Activated naive CD4-positive, alpha-beta T cell treated with anti-CD3 and anti-CD28 coated beads for 36 hours (primary cell): Measurements from ENCODE around the gene RBM23. TPM values are rescaled to one million over a fixed set of nuclear protein-coding genes. Genes with fewer than 3 reads are reported as not detected.
A peak's percentile ranks its signal among the peaks of the same experiment; 100 is the strongest.
"Not testable (repeated sequence)": the region's sequence is repeated elsewhere in the genome, so short reads cannot be mapped to it uniquely, and the experiment has no call there.

Source experiments
- CTCF ChIA-PET: fragments of 350-600 bp; sonication (Branson Sonifier 250); formaldehyde crosslinking; loops from one replicate; lab custom pipeline; 2021; ENCODE audit warnings: antibody characterized with exemption; lab: Charles Lee
- DNase-seq: peaks from one replicate; pipeline ENCODE4 v3.0.0-alpha.2; 2020
- H3K27ac Mint-ChIP-seq: one replicate; pipeline ENCODE4 v1.8.0; 2021; ENCODE audit warnings: mild to moderate bottlenecking, mixed read lengths
- H3K27me3 Mint-ChIP-seq: one replicate; pipeline ENCODE4 v1.8.0; 2021; ENCODE audit warnings: low read depth, mixed read lengths
- H3K36me3 Mint-ChIP-seq: one replicate; pipeline ENCODE4 v1.8.0; 2021; ENCODE audit warnings: low read depth, mixed read lengths
- H3K4me1 Mint-ChIP-seq: one replicate; pipeline ENCODE4 v1.8.0; 2021; ENCODE audit warnings: low read depth, mixed read lengths
- H3K4me3 Mint-ChIP-seq: one replicate; pipeline ENCODE4 v1.8.0; 2021; ENCODE audit warnings: mild to moderate bottlenecking, moderate library complexity, mixed read lengths
- H3K9me3 Mint-ChIP-seq: one replicate; pipeline ENCODE4 v1.8.0; 2021; ENCODE audit warnings: mixed read lengths
- intact Hi-C: fragments of 100-400 bp; cut with micrococcal nuclease; formaldehyde crosslinking; loops from one replicate; pipeline ENCODE4 v1.15.1; 2023
- total RNA-seq, 2 experiments: library from RNA; stranded (reverse); gene quantifications; one replicate each; pipeline ENCODE4 v1.2.3, GENCODE V29; 2021

Gene RBM23
- total RNA-seq, 2 experiments from 2014 or later = 53.5 to 61.2 TPM

- H3K4me3 Mint-ChIP-seq = peak overlapping the region; percentile 91
- peak; percentile 87 for DNase-seq
- H3K27ac Mint-ChIP-seq = peak overlapping the region; percentile 100
- intact Hi-C loops = loop anchor here (1.0 to 5.0 kb wide), 4 partner anchors 28 to 1605 kb away; partner anchors contain the start of genes HNRNPC and PPP1R3E
- H3K9me3 Mint-ChIP-seq = no peaks in the 10 kb centered on the region
- H3K36me3 Mint-ChIP-seq = peaks cover 29% of the 10 kb centered on the region
- peaks cover 29% of the 10 kb centered on the region for H3K4me1 Mint-ChIP-seq
- no peaks in the 10 kb centered on the region for H3K27me3 Mint-ChIP-seq
- CTCF ChIA-PET = interaction anchor here (0.6 to 5.6 kb wide), 28 partner anchors 9 to 301 kb away, joined by 3 to 125 read pairs (median 4); partner anchors contain the start of genes AJUBA, RBM23 and REM2
These were observed 46.7 kb downstream of the RBM23 start for GRCh38 chr14:22872033-22872832.

DNA sequence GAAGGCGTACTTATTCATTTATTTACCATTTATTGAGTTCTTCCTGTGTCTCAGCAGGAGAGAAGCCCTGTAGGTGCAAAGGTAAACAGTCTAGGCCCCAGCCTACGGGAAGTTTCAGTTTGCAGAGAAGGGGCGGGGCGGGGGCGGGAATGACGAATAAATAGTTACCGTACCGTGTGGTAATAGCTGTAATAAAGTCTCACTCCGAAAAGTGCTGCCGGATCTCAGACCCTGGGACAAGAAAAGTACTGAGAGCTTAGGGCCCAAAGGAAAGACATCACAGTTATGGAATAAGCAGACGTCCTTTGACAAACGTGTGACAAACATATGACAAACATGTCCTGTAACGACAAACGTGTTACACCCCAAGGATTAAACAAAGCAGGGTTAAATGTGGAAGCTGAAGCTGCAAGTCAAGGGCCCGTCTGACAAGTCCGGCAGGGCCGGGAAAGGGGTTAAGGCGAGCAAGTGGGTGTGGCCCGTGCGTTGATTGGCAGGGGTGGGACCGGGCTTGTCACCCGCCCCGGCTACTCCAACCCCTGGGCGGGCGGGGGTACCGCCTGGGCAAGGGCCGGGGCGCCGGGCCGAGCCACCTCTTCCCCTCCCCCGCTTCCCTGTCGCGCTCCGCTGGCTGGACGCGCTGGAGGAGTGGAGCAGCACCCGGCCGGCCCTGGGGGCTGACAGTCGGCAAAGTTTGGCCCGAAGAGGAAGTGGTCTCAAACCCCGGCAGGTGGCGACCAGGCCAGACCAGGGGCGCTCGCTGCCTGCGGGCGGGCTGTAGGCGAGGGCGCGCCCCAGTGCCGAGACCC, 47.5 kb downstream of the RBM23 start, which contains the start of gene LRP10:
Gene LRP10, plus strand, starts transcription at position 517 of the 809 bp plus-strand sequence. CDS start 564 bp downstream, outside the sequence.
- DNase-seq = peak; percentile 92
- peak within 1 kb of the TSS; percentile 100 for H3K27ac Mint-ChIP-seq
- peaks cover 29% of the 10 kb centered on the region for H3K36me3 Mint-ChIP-seq
- H3K9me3 Mint-ChIP-seq = no peaks in the 10 kb centered on the region
- peaks cover 29% of the 10 kb centered on the region for H3K4me1 Mint-ChIP-seq
- peak within 1 kb of the TSS; percentile 91 for H3K4me3 Mint-ChIP-seq
- no peaks in the 10 kb centered on the region for H3K27me3 Mint-ChIP-seq
- CTCF ChIA-PET = interaction anchor here (0.6 to 5.6 kb wide), 25 partner anchors 8 to 1018 kb away, joined by 3 to 125 read pairs (median 5); partner anchors contain the start of genes AJUBA, PRMT5, RBM23 and REM2
- intact Hi-C loops = loop anchor here (1.0 to 5.0 kb wide), 16 partner anchors 13 to 1604 kb away; partner anchors contain the start of genes DAD1, HAUS4, HNRNPC and MRPL52

GRCh38 chr14:22870811-22871223, 48.1 kb downstream of the RBM23 start:
- H3K27me3 Mint-ChIP-seq = no peaks in the 10 kb centered on the region
- no peak for DNase-seq
- H3K9me3 Mint-ChIP-seq = no peaks in the 10 kb centered on the region
- CTCF ChIA-PET = interaction anchor here (0.6 to 5.6 kb wide), 15 partner anchors 8 to 1017 kb away, joined by 3 to 125 read pairs (median 4); partner anchors contain the start of genes PRMT5 and REM2
- intact Hi-C loops = loop anchor here (1.0 to 5.0 kb wide), 14 partner anchors 13 to 1604 kb away; partner anchors contain the start of genes DAD1, HAUS4, HNRNPC and MRPL52
- peak overlapping the region; percentile 91 for H3K4me3 Mint-ChIP-seq
- peak overlapping the region; percentile 100 for H3K27ac Mint-ChIP-seq
- peaks cover 23% of the 10 kb centered on the region for H3K36me3 Mint-ChIP-seq
- peaks cover 29% of the 10 kb centered on the region for H3K4me1 Mint-ChIP-seq

GRCh38 chr14:22866874-22867273, 52.1 kb downstream of the RBM23 start:
- H3K9me3 Mint-ChIP-seq = no peaks in the 10 kb centered on the region
- H3K27me3 Mint-ChIP-seq = no peaks in the 10 kb centered on the region
- intact Hi-C loops = loop anchor here (1.0 kb wide), 1 partner anchor 9 kb away; no protein-coding TSS in a partner anchor
- H3K36me3 Mint-ChIP-seq = no peaks in the 10 kb centered on the region
- no peak overlapping the region for H3K4me3 Mint-ChIP-seq
- CTCF ChIA-PET = interaction anchor here (0.9 to 1.5 kb wide), 5 partner anchors 9 to 297 kb away, joined by 3 to 6 read pairs (median 4); partner anchors contain the start of gene PRMT5
- peaks cover 21% of the 10 kb centered on the region for H3K4me1 Mint-ChIP-seq
- no peak overlapping the region for H3K27ac Mint-ChIP-seq
- no peak for DNase-seq

- Mint-ChIP-seq H3K27ac (peak overlapping the region; percentile 18), H3K9me3 (no peaks in the 10 kb centered on the region), H3K27me3 (no peaks in the 10 kb centered on the region), H3K4me1 (peaks cover 19% of the 10 kb centered on the region), H3K4me3 (no peak overlapping the region), H3K36me3 (no peaks in the 10 kb centered on the region)
- DNase-seq = peak; percentile 56
- CTCF ChIA-PET = interaction anchor here (1.1 to 4.6 kb wide), 4 partner anchors 12 to 309 kb away, joined by 4 to 34 read pairs (median 6); partner anchors contain the start of gene PRMT5
- intact Hi-C loops = no loop called here
These were observed 53.2 kb downstream of the RBM23 start for GRCh38 chr14:22865424-22866405.

DNA sequence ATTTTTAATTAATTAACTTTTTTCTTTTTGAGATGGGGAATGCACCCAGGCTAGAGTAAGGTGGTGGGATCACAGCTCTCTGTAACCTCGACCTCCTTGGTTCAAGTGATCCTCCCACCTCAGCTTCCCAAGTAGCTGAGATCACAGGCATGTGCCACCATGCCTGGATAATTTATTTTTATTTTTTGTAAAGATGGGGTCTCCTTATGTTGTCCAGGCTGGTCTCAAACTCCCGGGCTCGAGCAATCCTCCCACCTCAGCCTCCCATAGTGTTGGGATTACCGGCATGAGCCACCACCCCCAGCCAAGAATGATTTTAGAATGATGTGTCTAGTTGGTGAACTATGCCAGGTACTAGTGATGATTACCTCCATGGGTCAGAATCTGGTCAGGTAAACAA, 54.0 kb downstream of the RBM23 start:
- Mint-ChIP-seq H3K36me3 (no peaks in the 10 kb centered on the region), H3K27ac (no peak overlapping the region), H3K27me3 (no peaks in the 10 kb centered on the region), H3K4me3 (no peak overlapping the region), H3K9me3 (no peaks in the 10 kb centered on the region), H3K4me1 (peaks cover 12% of the 10 kb centered on the region)
- intact Hi-C loops = no loop called here
- DNase-seq = no peak
- CTCF ChIA-PET = interaction anchor here (1.4 to 4.6 kb wide), 2 partner anchors 11 to 308 kb away, joined by 5 to 34 read pairs; no protein-coding TSS in a partner anchor

- no peak for DNase-seq
- Mint-ChIP-seq H3K4me3 (no peak overlapping the region), H3K27me3 (no peaks in the 10 kb centered on the region), H3K36me3 (no peaks in the 10 kb centered on the region), H3K4me1 (peaks cover 28% of the 10 kb centered on the region), H3K27ac (no peak overlapping the region), H3K9me3 (no peaks in the 10 kb centered on the region)
- CTCF ChIA-PET = interaction anchor here (0.5 to 4.6 kb wide), 6 partner anchors 8 to 120 kb away, joined by 3 to 34 read pairs (median 4); partner anchors contain the start of gene LRP10
- intact Hi-C loops = no loop called here
These were observed 57.3 kb downstream of the RBM23 start for GRCh38 chr14:22861651-22862050.

GRCh38 chr14:22860377-22860776, 58.6 kb downstream of the RBM23 start:
- H3K36me3 Mint-ChIP-seq, intact Hi-C loops, DNase-seq, H3K27me3 Mint-ChIP-seq, H3K4me3 Mint-ChIP-seq, H3K27ac Mint-ChIP-seq, H3K9me3 Mint-ChIP-seq: not testable (repeated sequence)
- CTCF ChIA-PET = interaction anchor here (0.6 to 15.0 kb wide), 9 partner anchors 9 to 291 kb away, joined by 3 to 212 read pairs (median 3); partner anchors contain the start of gene LRP10
- H3K4me1 Mint-ChIP-seq = peaks cover 21% of the 10 kb centered on the region

DNA sequence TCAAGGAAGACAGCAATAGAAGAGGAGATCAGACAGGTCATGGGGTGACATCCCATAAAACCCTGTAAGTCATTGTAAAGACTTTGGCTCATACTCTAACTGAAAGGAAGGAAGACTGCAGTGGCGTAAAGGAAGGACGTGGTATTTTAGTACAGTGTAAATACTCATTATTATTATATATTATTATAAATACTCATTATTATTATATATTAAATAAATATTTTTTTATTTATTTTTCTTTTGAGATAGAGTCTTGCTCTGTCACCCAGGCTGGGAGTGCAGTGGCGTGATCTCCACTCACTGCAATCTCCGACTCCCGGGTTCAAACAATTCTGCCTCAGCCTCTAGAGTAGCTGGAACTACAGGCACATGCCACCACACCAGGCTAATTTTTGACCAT, 62.5 kb downstream of the RBM23 start:
- no peak overlapping the region for H3K4me3 Mint-ChIP-seq
- H3K36me3 Mint-ChIP-seq = no peaks in the 10 kb centered on the region
- CTCF ChIA-PET = interaction anchor here (4.6 to 15.0 kb wide), 3 partner anchors 16 to 198 kb away, joined by 47 to 212 read pairs (median 63); partner anchors contain the start of gene LRP10
- no peak overlapping the region for H3K27ac Mint-ChIP-seq
- H3K9me3 Mint-ChIP-seq = no peaks in the 10 kb centered on the region
- peaks cover 33% of the 10 kb centered on the region for H3K4me1 Mint-ChIP-seq
- H3K27me3 Mint-ChIP-seq = no peaks in the 10 kb centered on the region
- no peak for DNase-seq
- intact Hi-C loops = loop anchor here (10.0 kb wide), 5 partner anchors 632 to 992 kb away; no protein-coding TSS in a partner anchor

DNA sequence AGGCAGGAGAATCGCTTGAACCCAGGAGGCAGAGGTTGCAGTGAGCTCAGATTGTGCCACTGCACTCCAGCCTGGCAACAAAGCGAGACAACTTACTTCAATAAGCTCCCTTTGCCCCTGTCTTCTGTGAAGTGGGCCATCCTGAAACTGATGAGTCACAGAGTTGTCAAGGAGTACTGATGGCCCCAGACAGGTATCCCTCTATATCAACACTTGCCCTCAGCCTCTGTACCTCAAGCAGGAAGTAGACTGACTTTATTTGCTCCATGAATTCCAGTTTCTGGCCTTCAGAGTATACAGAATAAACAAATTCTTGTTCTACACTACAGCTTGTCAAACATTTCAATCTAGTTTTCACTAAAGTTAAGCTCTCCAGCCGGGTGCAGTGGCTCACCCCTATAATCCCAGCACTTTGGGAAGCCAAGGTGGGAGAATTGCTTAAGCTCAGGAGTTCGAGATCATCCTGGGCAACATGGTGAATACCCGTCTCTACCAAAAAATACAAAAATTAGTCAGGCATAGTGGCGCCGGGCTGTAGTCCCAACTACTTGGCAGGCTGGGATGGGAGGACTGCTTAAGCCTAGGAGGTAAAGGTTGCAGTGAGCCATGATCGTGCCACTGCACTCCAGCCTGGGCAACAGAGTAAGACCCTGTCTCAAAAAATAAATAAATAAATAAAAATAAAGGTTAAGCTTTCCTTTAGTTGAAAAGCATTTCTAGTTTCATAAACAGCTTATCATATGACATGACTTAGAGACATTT, 63.8 kb downstream of the RBM23 start:
- Mint-ChIP-seq H3K4me3 (no peak overlapping the region), H3K9me3 (no peaks in the 10 kb centered on the region), H3K27ac (no peak overlapping the region), H3K4me1 (peaks cover 33% of the 10 kb centered on the region), H3K36me3 (no peaks in the 10 kb centered on the region), H3K27me3 (no peaks in the 10 kb centered on the region)
- intact Hi-C loops = loop anchor here (10.0 kb wide), 5 partner anchors 630 to 990 kb away; no protein-coding TSS in a partner anchor
- CTCF ChIA-PET = interaction anchor here (0.6 to 15.0 kb wide), 28 partner anchors 8 to 335 kb away, joined by 3 to 212 read pairs (median 5); partner anchors contain the start of genes LRP10, MMP14, MRPL52 and OXA1L
- peak; percentile 44 for DNase-seq
